Osteocyte (in vitro differentiated cells): ENCODE results near the gene PSMD6. TPM values are rescaled to one million over a fixed set of nuclear protein-coding genes. Genes with fewer than 3 reads are reported as not detected.
A peak's percentile ranks its signal among the peaks of the same experiment; 100 is the strongest.

Experiments used
- DNase-seq: peaks from one replicate; pipeline ENCODE4 v3.0.0; 2021; ENCODE audit warnings: mixed read lengths; ENCODE audit not compliant: unreplicated experiment; ENCODE audit errors: extremely low spot score
- H3K27ac Mint-ChIP-seq: one replicate; pipeline ENCODE4 v1.8.0; 2021; ENCODE audit warnings: mild to moderate bottlenecking, mixed read lengths; ENCODE audit not compliant: unreplicated experiment
- H3K27me3 Mint-ChIP-seq: one replicate; pipeline ENCODE4 v1.8.0; 2021; ENCODE audit warnings: mixed read lengths; ENCODE audit not compliant: unreplicated experiment
- H3K36me3 Mint-ChIP-seq: one replicate; pipeline ENCODE4 v1.8.0; 2021; ENCODE audit warnings: mixed read lengths; ENCODE audit not compliant: unreplicated experiment
- H3K4me1 Mint-ChIP-seq: one replicate; pipeline ENCODE4 v1.8.0; 2021; ENCODE audit warnings: mixed read lengths; ENCODE audit not compliant: unreplicated experiment
- H3K4me3 Mint-ChIP-seq: one replicate; pipeline ENCODE4 v1.8.0; 2021; ENCODE audit warnings: mild to moderate bottlenecking, moderate library complexity, mixed read lengths; ENCODE audit not compliant: unreplicated experiment
- H3K9me3 Mint-ChIP-seq: one replicate; pipeline ENCODE4 v1.8.0; 2021; ENCODE audit warnings: mixed read lengths; ENCODE audit not compliant: unreplicated experiment
- total RNA-seq: library from RNA; stranded (reverse); gene quantifications from 2 replicates; pipeline ENCODE4 v1.2.1, GENCODE V29; 2021
- TF ChIP-seq, protein P1 (sequence below): fragments of 200-600 bp; sonication (generic); IDR thresholded peaks from 2 replicates; pipeline ENCODE4 v1.5.0; 2021; ENCODE audit warnings: antibody characterized with exemption, mild to moderate bottlenecking, moderate library complexity

Gene PSMD6
- total RNA-seq, 1 donor from 2014 or later = 72.6 TPM

GRCh38 chr3:64023861-64024223, 548 bp upstream of the PSMD6 start:
- Mint-ChIP-seq H3K9me3 (no peaks in the 10 kb centered on the region), H3K27me3 (peaks cover 23% of the 10 kb centered on the region), H3K4me3 (peak overlapping the region; percentile 84), H3K27ac (peak overlapping the region; percentile 92), H3K36me3 (peaks cover 10% of the 10 kb centered on the region), H3K4me1 (peaks cover 24% of the 10 kb centered on the region)
- DNase-seq = no peak
- TF ChIP-seq, protein P1, sequence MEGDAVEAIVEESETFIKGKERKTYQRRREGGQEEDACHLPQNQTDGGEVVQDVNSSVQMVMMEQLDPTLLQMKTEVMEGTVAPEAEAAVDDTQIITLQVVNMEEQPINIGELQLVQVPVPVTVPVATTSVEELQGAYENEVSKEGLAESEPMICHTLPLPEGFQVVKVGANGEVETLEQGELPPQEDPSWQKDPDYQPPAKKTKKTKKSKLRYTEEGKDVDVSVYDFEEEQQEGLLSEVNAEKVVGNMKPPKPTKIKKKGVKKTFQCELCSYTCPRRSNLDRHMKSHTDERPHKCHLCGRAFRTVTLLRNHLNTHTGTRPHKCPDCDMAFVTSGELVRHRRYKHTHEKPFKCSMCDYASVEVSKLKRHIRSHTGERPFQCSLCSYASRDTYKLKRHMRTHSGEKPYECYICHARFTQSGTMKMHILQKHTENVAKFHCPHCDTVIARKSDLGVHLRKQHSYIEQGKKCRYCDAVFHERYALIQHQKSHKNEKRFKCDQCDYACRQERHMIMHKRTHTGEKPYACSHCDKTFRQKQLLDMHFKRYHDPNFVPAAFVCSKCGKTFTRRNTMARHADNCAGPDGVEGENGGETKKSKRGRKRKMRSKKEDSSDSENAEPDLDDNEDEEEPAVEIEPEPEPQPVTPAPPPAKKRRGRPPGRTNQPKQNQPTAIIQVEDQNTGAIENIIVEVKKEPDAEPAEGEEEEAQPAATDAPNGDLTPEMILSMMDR = no peak

- peaks cover 11% of the 10 kb centered on the region for H3K27me3 Mint-ChIP-seq
- DNase-seq = no peak
- peaks cover 24% of the 10 kb centered on the region for H3K4me1 Mint-ChIP-seq
- peak overlapping the region; percentile 84 for H3K4me3 Mint-ChIP-seq
- H3K9me3 Mint-ChIP-seq = no peaks in the 10 kb centered on the region
- peaks cover 17% of the 10 kb centered on the region for H3K36me3 Mint-ChIP-seq
- H3K27ac Mint-ChIP-seq = peak overlapping the region; percentile 92
- TF ChIP-seq, protein P1 = no peak
Observed at GRCh38 chr3:64022451-64023186, 675 bp downstream of the PSMD6 start.

- TF ChIP-seq, protein P1 = peak; percentile 8
Observed at GRCh38 chr3:64021922-64022321, 1.4 kb downstream of the PSMD6 start.

GRCh38 chr3:64019879-64020278, 3.4 kb downstream of the PSMD6 start:
- TF ChIP-seq, protein P1 = no peak
- Mint-ChIP-seq H3K27ac (no peak overlapping the region), H3K27me3 (no peaks in the 10 kb centered on the region), H3K4me3 (no peak overlapping the region), H3K4me1 (peaks cover 24% of the 10 kb centered on the region), H3K9me3 (no peaks in the 10 kb centered on the region), H3K36me3 (peaks cover 28% of the 10 kb centered on the region)
- no peak for DNase-seq

More at GRCh38 chr3:64021922-64022321, 1.4 kb downstream of the PSMD6 start:
- DNase-seq = no peak
- H3K27me3 Mint-ChIP-seq = peaks cover 4% of the 10 kb centered on the region
- H3K9me3 Mint-ChIP-seq = no peaks in the 10 kb centered on the region
- peak overlapping the region; percentile 84 for H3K4me3 Mint-ChIP-seq
- H3K27ac Mint-ChIP-seq = peak overlapping the region; percentile 23
- H3K4me1 Mint-ChIP-seq = peaks cover 24% of the 10 kb centered on the region
- peaks cover 22% of the 10 kb centered on the region for H3K36me3 Mint-ChIP-seq

DNA sequence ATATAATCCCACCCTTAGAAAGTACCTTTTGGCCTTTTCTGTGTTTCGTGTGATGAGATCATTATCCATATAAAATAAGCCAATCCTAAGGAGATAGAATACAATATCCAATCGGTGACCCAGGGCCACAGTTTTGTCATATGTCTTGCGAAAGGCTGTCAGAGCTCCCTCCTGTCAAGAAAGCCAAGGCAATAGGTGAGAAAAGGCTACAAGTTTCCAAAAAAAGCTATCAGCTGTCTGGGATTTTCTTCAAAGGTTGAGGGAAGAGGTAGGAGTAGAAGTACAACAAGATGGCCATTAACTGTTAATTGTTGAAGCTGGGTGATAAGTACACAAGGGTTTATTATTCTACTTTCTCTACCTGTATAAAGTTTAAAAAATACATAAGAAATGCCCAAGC, 4.0 kb downstream of the PSMD6 start:
- TF ChIP-seq, protein P1 = no peak
- peaks cover 24% of the 10 kb centered on the region for H3K4me1 Mint-ChIP-seq
- no peak for DNase-seq
- H3K4me3 Mint-ChIP-seq = no peak overlapping the region
- H3K27ac Mint-ChIP-seq = no peak overlapping the region
- no peaks in the 10 kb centered on the region for H3K27me3 Mint-ChIP-seq
- no peaks in the 10 kb centered on the region for H3K9me3 Mint-ChIP-seq
- H3K36me3 Mint-ChIP-seq = peaks cover 34% of the 10 kb centered on the region
